NCI-H345 (cell line): Measurements from ENCODE around the gene KRT74.

Source experiments
- DNase-seq: peaks from one replicate; lab custom pipeline; 2025; lab: John Stamatoyannopoulos, UW

KRT74 gene

DNA sequence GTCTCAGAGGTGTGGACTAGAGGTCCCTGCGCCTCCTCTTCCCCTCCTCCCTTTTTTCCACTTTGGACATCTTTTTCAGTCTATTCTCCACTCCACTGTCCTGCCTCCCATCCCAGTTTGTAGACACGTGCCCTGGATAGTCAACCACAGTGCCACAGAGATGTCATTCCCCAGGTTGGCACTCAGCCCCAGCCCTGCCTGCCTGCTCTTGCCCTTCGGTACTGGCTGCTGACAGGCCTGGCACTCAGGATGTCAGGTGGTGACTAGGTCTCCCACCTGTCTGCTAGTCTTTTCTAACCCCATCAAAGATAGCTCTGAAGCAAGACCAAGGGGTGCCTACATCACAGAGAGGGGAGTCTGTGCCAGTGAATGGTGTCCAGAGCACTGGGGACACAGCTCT is 36.5 kb downstream of the KRT74 start:
- no peak for DNase-seq

- DNase-seq, result no peak
These were observed 38.1 kb downstream of the KRT74 start for GRCh38 chr12:52535574-52535973.

- no peak for DNase-seq
These were observed 39.2 kb downstream of the KRT74 start for GRCh38 chr12:52534482-52534881.

GRCh38 chr12:52533686-52534470 is 39.8 kb downstream of the KRT74 start:
- DNase-seq, result no peak

- no peak for DNase-seq
These were observed 41.0 kb downstream of the KRT74 start for GRCh38 chr12:52532636-52533035.

DNA sequence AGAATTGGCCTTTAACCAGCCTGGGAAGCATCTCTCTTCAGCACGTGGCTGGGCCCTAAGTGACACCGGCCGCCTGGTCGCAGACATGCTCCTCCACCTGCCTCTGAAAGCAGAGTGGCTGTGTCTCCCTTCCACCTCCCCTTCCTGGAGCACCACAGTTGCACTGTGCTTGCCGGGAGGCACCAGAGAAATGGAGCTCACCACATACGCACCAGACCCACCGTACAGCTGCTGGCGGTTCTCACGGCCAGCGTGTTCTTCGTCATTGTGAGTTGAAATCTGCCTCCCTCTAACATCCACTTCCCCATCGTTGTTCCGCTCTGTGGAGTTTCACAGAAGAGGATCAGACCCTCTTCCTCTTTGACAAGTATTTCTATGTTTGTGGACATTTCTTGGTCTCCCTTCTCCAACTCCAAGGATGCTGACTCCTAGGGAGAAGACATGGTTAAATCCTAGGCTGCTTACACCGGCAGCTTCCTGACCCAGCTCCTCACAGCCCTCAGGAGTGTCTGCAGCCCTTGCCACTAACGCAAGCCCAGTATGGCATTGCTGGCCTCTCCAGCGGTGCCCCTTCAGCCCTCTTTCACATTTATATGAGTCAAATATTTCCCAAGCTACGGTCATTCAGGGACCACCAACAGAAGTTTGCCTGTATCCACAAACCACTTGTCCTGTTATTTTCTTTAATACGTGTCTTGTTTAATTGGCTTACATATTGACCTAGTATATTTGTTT is 41.9 kb downstream of the KRT74 start:
- DNase-seq, result no peak

DNA sequence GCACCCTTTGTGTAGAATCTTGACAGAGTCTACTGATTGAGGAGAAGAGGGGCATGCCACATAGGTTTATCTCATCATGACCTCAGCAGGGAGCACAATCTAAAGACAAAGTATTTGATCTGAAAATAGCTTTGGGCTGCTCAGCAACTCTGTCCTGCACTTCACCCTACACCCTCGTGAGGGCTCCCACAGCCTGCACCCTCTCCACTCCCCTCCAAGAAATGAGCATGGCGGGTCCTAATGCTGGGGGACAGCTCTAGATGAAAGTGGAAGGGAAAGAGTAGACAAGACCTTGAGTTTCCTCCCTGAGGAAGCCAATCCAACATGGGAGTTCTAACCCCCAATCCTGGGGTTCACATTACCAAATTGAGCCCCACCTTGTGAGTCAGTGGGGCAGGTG is 42.7 kb downstream of the KRT74 start:
- DNase-seq, result no peak

- no peak for DNase-seq
These were observed 43.3 kb downstream of the KRT74 start for GRCh38 chr12:52530366-52530765.

GRCh38 chr12:52529846-52530245 is 43.8 kb downstream of the KRT74 start:
- no peak for DNase-seq

GRCh38 chr12:52529417-52529816 is 44.2 kb downstream of the KRT74 start:
- no peak for DNase-seq

DNA sequence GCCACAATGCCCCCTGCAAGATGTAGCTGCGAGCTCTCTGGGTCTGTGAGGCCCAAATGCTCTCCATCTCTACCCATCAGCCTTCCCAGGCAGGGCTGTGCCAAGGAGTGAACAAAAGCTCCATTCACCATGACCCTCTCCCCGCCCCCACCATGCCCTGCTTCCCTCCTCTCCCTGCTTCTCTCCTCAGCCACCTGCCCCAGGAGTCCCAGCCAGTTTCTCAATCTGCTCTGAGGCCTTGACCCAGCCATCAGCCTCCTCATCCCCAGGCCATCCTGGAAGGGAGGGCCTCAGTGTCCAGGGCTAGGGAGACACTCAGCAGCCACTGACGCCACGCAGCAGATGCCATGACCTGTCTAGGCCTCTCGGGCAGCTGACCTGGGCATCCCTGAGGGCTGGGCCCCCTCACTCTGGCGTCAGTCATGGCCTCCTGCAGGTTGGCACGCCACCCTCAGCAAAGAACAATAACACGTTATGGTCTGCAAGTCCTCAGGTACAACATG is 45.0 kb downstream of the KRT74 start:
- DNase-seq, result no peak

DNA sequence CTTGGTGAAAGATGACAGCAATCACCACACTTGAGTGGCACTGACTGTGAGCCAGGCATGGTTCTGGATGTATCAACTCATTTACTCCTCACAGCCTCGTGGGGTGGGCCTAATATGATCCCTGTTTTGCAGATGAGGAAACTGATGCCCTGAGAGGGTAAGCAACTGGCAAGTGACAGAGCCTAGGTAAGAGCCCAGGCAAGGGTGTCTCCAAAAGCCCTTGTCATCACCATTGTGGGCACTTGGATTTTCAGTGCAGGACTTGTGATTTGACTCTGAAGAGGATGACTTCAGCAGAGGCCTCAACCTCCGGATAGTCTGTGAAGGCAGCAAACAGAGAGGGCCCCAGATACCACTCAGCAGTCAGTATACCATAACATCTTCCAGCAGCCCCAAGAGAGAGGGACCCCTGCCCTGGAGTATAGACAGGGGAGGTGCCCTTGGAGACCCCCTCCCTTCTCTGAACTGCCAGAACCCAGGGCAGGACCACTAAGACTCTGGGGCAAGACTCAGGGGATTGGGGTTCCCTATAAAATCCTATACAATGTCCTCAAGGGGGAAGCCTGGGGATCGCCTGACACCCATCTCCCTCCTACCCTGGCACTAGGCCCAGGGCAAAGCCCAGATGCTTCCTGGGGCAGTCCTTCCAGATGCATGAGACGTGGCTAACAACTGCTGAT is 46.4 kb downstream of the KRT74 start:
- no peak for DNase-seq

DNA sequence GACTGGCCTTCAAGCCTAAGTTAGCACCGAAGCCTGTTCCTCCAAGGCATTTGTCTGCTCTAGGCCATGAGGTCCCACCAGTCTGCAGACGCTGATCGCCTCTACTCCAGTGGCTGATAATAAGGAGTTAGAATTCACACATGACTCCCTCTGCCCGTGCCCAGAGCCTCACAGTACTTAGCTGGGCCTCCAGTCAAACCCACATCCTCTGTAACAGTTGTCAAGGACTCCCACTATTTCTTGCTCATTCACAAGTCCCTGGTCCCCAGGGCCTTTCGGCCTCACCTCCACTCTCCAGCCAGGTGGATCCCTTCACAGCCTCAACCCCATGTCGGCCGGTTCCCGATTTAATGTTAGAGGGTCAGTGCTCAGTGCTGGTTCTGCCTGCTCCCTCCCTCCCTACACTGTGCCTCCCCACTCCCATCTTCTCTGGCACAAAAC is 47.1 kb downstream of the KRT74 start:
- no peak for DNase-seq

GRCh38 chr12:52525661-52526499 is 47.8 kb downstream of the KRT74 start:
- DNase-seq, result no peak

GRCh38 chr12:52524898-52525591 is 48.6 kb downstream of the KRT74 start:
- DNase-seq, result no peak

DNA sequence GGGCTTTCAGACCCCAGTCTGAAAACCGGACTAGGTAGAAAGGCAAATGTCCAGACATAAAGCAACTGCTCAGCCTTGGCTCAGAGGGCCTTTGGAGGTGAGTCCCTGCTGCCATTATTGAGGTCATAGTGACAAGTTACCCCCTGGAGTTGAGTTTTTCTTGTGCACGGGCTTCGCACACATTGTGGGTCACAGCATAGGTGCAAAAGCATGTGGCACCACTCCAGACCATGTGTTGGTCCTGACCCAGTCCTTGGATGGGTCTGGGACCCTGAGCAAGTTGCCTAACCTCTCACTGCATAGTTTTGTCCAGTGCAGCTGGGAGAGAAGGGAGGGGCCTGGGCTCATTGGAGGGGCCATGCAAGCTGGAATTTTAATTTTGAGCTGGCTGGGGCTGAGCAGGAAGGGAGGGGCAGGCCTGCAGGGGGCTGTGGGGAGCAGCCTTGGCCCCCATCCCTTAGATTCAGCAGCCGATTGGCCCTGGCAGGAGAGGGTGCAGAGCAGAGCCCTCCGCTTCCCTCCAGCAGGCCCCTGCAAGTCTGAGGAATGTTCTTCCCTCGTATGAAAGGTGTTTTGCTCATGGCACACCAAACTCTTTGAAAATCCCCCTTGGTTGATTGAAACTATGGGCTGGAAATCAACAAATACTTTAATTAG is 49.3 kb downstream of the KRT74 start:
- no peak for DNase-seq

DNA sequence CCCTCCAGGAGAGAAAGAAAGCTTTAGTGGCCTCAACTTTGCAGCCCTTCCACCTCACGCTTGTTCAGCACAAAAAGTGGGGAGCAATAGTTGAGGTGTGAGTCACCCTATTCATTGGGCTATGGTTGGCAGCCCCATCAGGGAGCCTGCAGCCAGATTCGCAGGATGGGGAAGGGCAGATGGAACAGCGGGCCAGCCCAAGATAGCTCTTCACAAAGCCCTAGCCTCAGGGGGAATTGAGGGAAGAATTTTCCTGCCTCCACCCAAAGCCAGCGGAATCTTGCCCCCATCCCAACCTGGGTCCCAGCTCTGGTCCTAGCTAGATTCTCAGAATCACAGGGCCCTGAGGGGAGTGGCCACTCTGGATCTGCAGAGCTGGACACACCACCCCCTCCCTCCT is 49.8 kb downstream of the KRT74 start:
- no peak for DNase-seq

GRCh38 chr12:52522346-52523011 is 51.2 kb downstream of the KRT74 start:
- DNase-seq, result peak; percentile 58

- DNase-seq, result no peak
These were observed 51.9 kb downstream of the KRT74 start for GRCh38 chr12:52521568-52522266.
